ENCODE data around the gene STRN.

Gene STRN

GRCh38 chr2:36797324-36798070, 168.8 kb downstream of the STRN start:
- no peaks in the 10 kb centered on the region for H3K27me3 ChIP-seq (ENCODE audit: control insufficient read depth, insufficient read depth, low read length)
- no peaks in the 10 kb centered on the region for H3K36me3 ChIP-seq (ENCODE audit: control insufficient read depth, insufficient read depth, low read length)
- no peak overlapping the region for H3K9ac ChIP-seq (ENCODE audit: low read length)
- peaks cover 2% of the 10 kb centered on the region for H3K4me1 ChIP-seq (ENCODE audit: control insufficient read depth, insufficient read depth, low read length)
- no peak overlapping the region for H3K4me3 ChIP-seq (ENCODE audit: low read length)
- no peaks in the 10 kb centered on the region for H3K9me3 ChIP-seq (ENCODE audit: control insufficient read depth, low read length)
